ENCODE data around the gene STYX. TPM values are rescaled to one million over a fixed set of nuclear protein-coding genes. Genes with fewer than 3 reads are reported as not detected.

STYX gene
- total and polyA plus RNA-seq, 7 donors, result 6.3 to 24.7 (median 18.6) TPM

GRCh38 chr14:52692248-52692962, 37.6 kb upstream of the STYX start:
- Histone ChIP-seq H3K4me1 (peaks cover 0 to 26% (median 8%) of the 10 kb centered on the region in 4 donors), H3K4me3 (no peak overlapping the region), H3K36me3 (no peaks in the 10 kb centered on the region), H3K27ac (no peak overlapping the region), H3K27me3 (no peaks in the 10 kb centered on the region), H3K9me3 (no peaks in the 10 kb centered on the region)
- no peak for DNase-seq
- intact Hi-C loops (cut with DNase I), result no loop called here
- 67 to 71% methylated on average over 5 of the region's 5 CpGs for WGBS, 2 donors
- TF ChIP-seq POLR2A (IDR thresholded peaks at IDR 0.05) (no peak), EP300 (IDR thresholded peaks at IDR 0.05) (no peak), CTCF (IDR thresholded peaks at IDR 0.05) (no peak), POLR2AphosphoS5 (IDR thresholded peaks at IDR 0.05) (no peak)

- no peaks in the 10 kb centered on the region for H3K36me3 ChIP-seq
- no peaks in the 10 kb centered on the region for H3K9me3 ChIP-seq
- intact Hi-C loops (cut with DNase I), result no loop called here
- TF ChIP-seq POLR2A (IDR thresholded peaks at IDR 0.05) (no peak), EP300 (IDR thresholded peaks at IDR 0.05) (no peak), POLR2AphosphoS5 (IDR thresholded peaks at IDR 0.05) (no peak), CTCF (IDR thresholded peaks at IDR 0.05) (no peak)
- no peak for DNase-seq
- no peak overlapping the region for H3K27ac ChIP-seq
- no peak overlapping the region for H3K4me3 ChIP-seq
- WGBS, 2 donors, result 73 to 80% methylated on average over 3 of the region's 3 CpGs
- H3K4me1 ChIP-seq, result peaks cover 0 to 26% (median 8%) of the 10 kb centered on the region in 4 donors
- no peaks in the 10 kb centered on the region for H3K27me3 ChIP-seq
Observed at GRCh38 chr14:52693036-52693435, 36.9 kb upstream of the STYX start.

GRCh38 chr14:52693532-52693931, 36.4 kb upstream of the STYX start:
- Histone ChIP-seq H3K4me3 (no peak overlapping the region), H3K9me3 (no peaks in the 10 kb centered on the region), H3K36me3 (no peaks in the 10 kb centered on the region), H3K27me3 (no peaks in the 10 kb centered on the region), H3K4me1 (peaks cover 0 to 26% (median 8%) of the 10 kb centered on the region in 4 donors), H3K27ac (no peak overlapping the region)
- intact Hi-C loops (cut with DNase I), result no loop called here
- TF ChIP-seq CTCF (IDR thresholded peaks at IDR 0.05) (no peak), POLR2A (IDR thresholded peaks at IDR 0.05) (no peak), EP300 (IDR thresholded peaks at IDR 0.05) (no peak), POLR2AphosphoS5 (IDR thresholded peaks at IDR 0.05) (no peak)
- 90 to 93% methylated on average over 7 of the region's 7 CpGs for WGBS, 2 donors
- no peak for DNase-seq

- WGBS, 2 donors, result 0 to 1% methylated on average over 46 of the region's 46 CpGs
- intact Hi-C loops (cut with DNase I), result loop anchor here (5.0 kb wide), 1 partner anchor 143 kb away; the partner anchor contains the start of genes GPR137C and TXNDC16
- DNase-seq, result no peak
- Histone ChIP-seq H3K4me1 (peaks cover 0 to 26% (median 8%) of the 10 kb centered on the region in 4 donors), H3K27me3 (no peaks in the 10 kb centered on the region), H3K9me3 (no peaks in the 10 kb centered on the region), H3K4me3 (peak overlapping the region; percentile 57 to 86 (median 72)), H3K36me3 (no peaks in the 10 kb centered on the region), H3K27ac (peak overlapping the region; percentile 91 to 98 (median 95))
- TF ChIP-seq EP300 (IDR thresholded peaks at IDR 0.05) (no peak), POLR2A (IDR thresholded peaks at IDR 0.05) (no peak), POLR2AphosphoS5 (IDR thresholded peaks at IDR 0.05) (no peak), CTCF (IDR thresholded peaks at IDR 0.05) (no peak)
Observed at GRCh38 chr14:52694761-52695480, 35.0 kb upstream of the STYX start.
